Measurements from ENCODE around the gene ACAA2. TPM values are rescaled to one million over a fixed set of nuclear protein-coding genes. Genes with fewer than 3 reads are reported as not detected.
A peak's percentile ranks its signal among the peaks of the same experiment; 100 is the strongest.

Gene ACAA2
- total and polyA plus RNA-seq, 10 of the 15 experiments (the other 5 are each of a cell fraction or from before 2014, with no cell fraction given) = 43.1 to 134 (median 64.6) TPM

GRCh38 chr18:49757513-49758262 is 55.6 kb downstream of the ACAA2 start:
- CTCF ChIA-PET = no interaction called here
- Histone ChIP-seq H3K27me3 (replicated peaks in 1 of 2; ENCODE audit: control insufficient read depth in 2 of 2, insufficient read depth in 2 of 2, low read length in 1 of 2) (peaks cover 0 to 2% of the 10 kb centered on the region in 2 experiments; a peak in 2 of 4 replicates), H3K79me2 (ENCODE audit: control insufficient read depth, insufficient read depth, low read length) (no peaks in the 10 kb centered on the region), H3K9ac (ENCODE audit: control insufficient read depth, insufficient read depth, low read length) (no peak overlapping the region), H3K27ac (ENCODE audit: control insufficient read depth, insufficient read depth) (no peak overlapping the region), H2AFZ (ENCODE audit: control insufficient read depth, low read depth, low read length) (no peak overlapping the region), H4K20me1 (ENCODE audit: control insufficient read depth, insufficient read depth) (no peaks in the 10 kb centered on the region), H3K36me3 (ENCODE audit: control insufficient read depth in 2 of 2, insufficient read depth in 2 of 2, low read length in 1 of 2) (no peaks in the 10 kb centered on the region), H3K4me1 (ENCODE audit: control insufficient read depth, insufficient read depth, low read length) (no peaks in the 10 kb centered on the region), H3K4me2 (ENCODE audit: control insufficient read depth, insufficient read depth) (no peak overlapping the region), H3K9me3 (replicated peaks; ENCODE audit: control insufficient read depth, insufficient read depth, low read length) (no peaks in the 10 kb centered on the region), H3K4me3 (no peak overlapping the region)
- no TSS peak for BruUV-seq (replicated peaks)
- DNase-seq (ENCODE audit: low read depth, low spot score) (no peak), FAIRE-seq (no peak), ATAC-seq (peak; percentile 70)
- WGBS (ENCODE audit: insufficient coverage, insufficient replicate concordance, low lambda C conversion rate, missing lambda C conversion rate) = 84% methylated on average over 18 of the region's 23 CpGs
- intact Hi-C loops (cut with micrococcal nuclease; ENCODE audit: unreplicated experiment) (no loop called here), in situ Hi-C loops (cut with MboI) (no loop called here)
- SMC1A ChIA-PET (ENCODE audit: uncharacterized antibody, unreplicated experiment) = no interaction called here
- POLR2A ChIA-PET = no interaction called here
- TF ChIP-seq SREBF2 (IDR thresholded peaks at IDR 0.05; ENCODE audit: low read length) = no peak
- no peak for TF ChIP-seq PBX3 (IDR thresholded peaks at IDR 0.05; ENCODE audit: insufficient replicate concordance, low read depth, low read length)
- TF ChIP-seq BCL11A (IDR thresholded peaks at IDR 0.05; ENCODE audit: low read depth, low read length) = no peak
- TF ChIP-seq ATF2 (IDR thresholded peaks at IDR 0.05; ENCODE audit: low read length) = no peak
- TF ChIP-seq SUPT20H (IDR thresholded peaks at IDR 0.05; ENCODE audit: borderline replicate concordance, control insufficient read depth, low read depth, low read length) = no peak
- TF ChIP-seq MEF2A (IDR thresholded peaks at IDR 0.05; ENCODE audit: insufficient read depth, low read depth, low read length) = no peak
- TF ChIP-seq HDAC2 (IDR thresholded peaks at IDR 0.05) = no peak
- TF ChIP-seq SREBF1 (IDR thresholded peaks at IDR 0.05; ENCODE audit: low read length) = no peak
- TF ChIP-seq EZH2 (IDR thresholded peaks at IDR 0.05; ENCODE audit: borderline replicate concordance, control insufficient read depth, low read depth, low read length) = no peak
- TF ChIP-seq CHD1 (IDR thresholded peaks at IDR 0.05; ENCODE audit: low read depth, low read length) = no peak
- TF ChIP-seq POLR2AphosphoS5 (IDR thresholded peaks at IDR 0.05; ENCODE audit: low read length) = no peak
- TF ChIP-seq RELB (IDR thresholded peaks at IDR 0.05; ENCODE audit: low read depth) = no peak
- TF ChIP-seq RELA (IDR thresholded peaks at IDR 0.05; ENCODE audit: borderline replicate concordance, partially characterized antibody) = no peak
- no peak for TF ChIP-seq BACH1 (IDR thresholded peaks at IDR 0.05; ENCODE audit: borderline replicate concordance)
- no peak for TF ChIP-seq ATF7 (IDR thresholded peaks at IDR 0.05; ENCODE audit: low read depth)
- TF ChIP-seq RCOR1 (conservative IDR thresholded peaks at IDR 0.05; ENCODE audit: low read depth, low read length) = no peak
- TF ChIP-seq SMC3 (IDR thresholded peaks at IDR 0.05; ENCODE audit: borderline replicate concordance, low read length) = no peak
- TF ChIP-seq STAT1 (conservative IDR thresholded peaks at IDR 0.05) = no peak
- TF ChIP-seq NFIC (IDR thresholded peaks at IDR 0.05; ENCODE audit: low read depth, low read length) = no peak
- TF ChIP-seq CBX5 (IDR thresholded peaks at IDR 0.05; ENCODE audit: low read depth) = no peak
- RAD21 ChIA-PET (ENCODE audit: unreplicated experiment) = no interaction called here
